Thyroid gland (tissue), 4 donors: ENCODE results near the gene FDXR. TPM values are rescaled to one million over a fixed set of nuclear protein-coding genes. Genes with fewer than 3 reads are reported as not detected.

ENCODE experiments used
- DNase-seq, 2 donors: peaks; one replicate each; pipeline ENCODE4 v3.0.0-alpha.2; 2019
- H3K27ac ChIP-seq, 3 donors: fragments of 200-600 bp; sonication (generic); 1 replicate in 2 of 3; 2 replicates in 1 of 3; pipeline ENCODE4 v1.5.1; 2016 to 2019; ENCODE audit warnings: mild to moderate bottlenecking in 1 of 3, moderate library complexity in 1 of 3
- H3K27me3 ChIP-seq: fragments of 200-600 bp; sonication (generic); one replicate; pipeline ENCODE4 v1.5.1; 2019
- H3K36me3 ChIP-seq, 2 donors: fragments of 200-600 bp; sonication (generic); one replicate each; pipeline ENCODE4 v1.5.1; 2016 to 2019
- H3K4me1 ChIP-seq, 2 donors: fragments of 200-600 bp; sonication (generic); one replicate each; pipeline ENCODE4 v1.5.1; 2017 to 2019
- H3K4me3 ChIP-seq, 3 donors: fragments of 200-600 bp; sonication (generic); replicated peaks in 1 of 3; 1 replicate in 2 of 3; 2 replicates in 1 of 3; pipeline ENCODE4 v1.5.1; 2016; ENCODE audit warnings: mild to moderate bottlenecking in 1 of 3
- H3K9me3 ChIP-seq: fragments of 200-600 bp; sonication (generic); one replicate; pipeline ENCODE4 v1.5.1; 2017
- CTCF ChIP-seq, 6 experiments: fragments of 200-600 bp in 3 of 6; fragments of 450-650 bp in 3 of 6; sonication (generic) in 3 of 6; IDR thresholded peaks; one replicate each; pipeline ENCODE4 v1.5.1; 2016 to 2019; ENCODE audit warnings: antibody characterized with exemption in 6 of 6, mild to moderate bottlenecking in 2 of 6, inconsistent platforms in 1 of 6, moderate library complexity in 1 of 6
- POLR2A ChIP-seq, 2 donors: fragments of 450-650 bp; IDR thresholded peaks; one replicate each; pipeline ENCODE4 v1.6.1; 2017; ENCODE audit warnings: antibody characterized with exemption in 2 of 2, mild to moderate bottlenecking in 2 of 2, moderate library complexity in 1 of 2
- WGBS, 2 donors: methylation state at CpG; one replicate each; pipeline ENCODE4 v1.1.5; 2017; 5-methylcytosine and 5-hydroxymethylcytosine counted together
- intact Hi-C: fragments of 100-400 bp; cut with DNase I; formaldehyde crosslinking; loops from one replicate; pipeline ENCODE4 v1.15.1; 2023
- total RNA-seq, 4 donors: library from RNA; depleted of rRNA; stranded (reverse); fragments of >200 nt; gene quantifications; one replicate each; pipeline ENCODE4 v1.2.3, GENCODE V29; 2016

The FDXR gene
- total RNA-seq, 4 donors from 2014 or later = 5.9 to 18.6 (median 10.2) TPM

GRCh38 chr17:74904687-74905409, 32.1 kb upstream of the FDXR start:
- H3K36me3 ChIP-seq = no peaks in the 10 kb centered on the region
- no peaks in the 10 kb centered on the region for H3K27me3 ChIP-seq
- H3K4me1 ChIP-seq = no peaks in the 10 kb centered on the region
- 78 to 82% methylated on average over 6 to 7 of the region's 7 CpGs for WGBS, 2 donors
- no peak for TF ChIP-seq POLR2A (IDR thresholded peaks at IDR 0.05)
- no peak for TF ChIP-seq CTCF (IDR thresholded peaks at IDR 0.05)
- no peak for DNase-seq
- no peaks in the 10 kb centered on the region for H3K9me3 ChIP-seq
- no peak overlapping the region for H3K27ac ChIP-seq
- no peak overlapping the region for H3K4me3 ChIP-seq
- intact Hi-C loops = no loop called here

- Histone ChIP-seq H3K4me1 (no peaks in the 10 kb centered on the region), H3K9me3 (no peaks in the 10 kb centered on the region), H3K27ac (no peak overlapping the region), H3K27me3 (no peaks in the 10 kb centered on the region), H3K36me3 (no peaks in the 10 kb centered on the region), H3K4me3 (no peak overlapping the region)
- intact Hi-C loops = no loop called here
- WGBS, 2 donors = 74 to 78% methylated on average over 6 of the region's 6 CpGs
- no peak for TF ChIP-seq POLR2A (IDR thresholded peaks at IDR 0.05)
- TF ChIP-seq CTCF (IDR thresholded peaks at IDR 0.05) = no peak
- DNase-seq = no peak
Observed at GRCh38 chr17:74903671-74904070, 30.9 kb upstream of the FDXR start.

GRCh38 chr17:74903034-74903433, 30.2 kb upstream of the FDXR start:
- Histone ChIP-seq H3K27ac (no peak overlapping the region), H3K27me3 (no peaks in the 10 kb centered on the region), H3K36me3 (no peaks in the 10 kb centered on the region), H3K4me3 (no peak overlapping the region), H3K4me1 (no peaks in the 10 kb centered on the region), H3K9me3 (no peaks in the 10 kb centered on the region)
- TF ChIP-seq POLR2A (IDR thresholded peaks at IDR 0.05) = no peak
- TF ChIP-seq CTCF (IDR thresholded peaks at IDR 0.05) = no peak
- DNase-seq = no peak
- intact Hi-C loops = no loop called here
- WGBS, 2 donors = 83 to 86% methylated on average over 9 of the region's 9 CpGs

DNA sequence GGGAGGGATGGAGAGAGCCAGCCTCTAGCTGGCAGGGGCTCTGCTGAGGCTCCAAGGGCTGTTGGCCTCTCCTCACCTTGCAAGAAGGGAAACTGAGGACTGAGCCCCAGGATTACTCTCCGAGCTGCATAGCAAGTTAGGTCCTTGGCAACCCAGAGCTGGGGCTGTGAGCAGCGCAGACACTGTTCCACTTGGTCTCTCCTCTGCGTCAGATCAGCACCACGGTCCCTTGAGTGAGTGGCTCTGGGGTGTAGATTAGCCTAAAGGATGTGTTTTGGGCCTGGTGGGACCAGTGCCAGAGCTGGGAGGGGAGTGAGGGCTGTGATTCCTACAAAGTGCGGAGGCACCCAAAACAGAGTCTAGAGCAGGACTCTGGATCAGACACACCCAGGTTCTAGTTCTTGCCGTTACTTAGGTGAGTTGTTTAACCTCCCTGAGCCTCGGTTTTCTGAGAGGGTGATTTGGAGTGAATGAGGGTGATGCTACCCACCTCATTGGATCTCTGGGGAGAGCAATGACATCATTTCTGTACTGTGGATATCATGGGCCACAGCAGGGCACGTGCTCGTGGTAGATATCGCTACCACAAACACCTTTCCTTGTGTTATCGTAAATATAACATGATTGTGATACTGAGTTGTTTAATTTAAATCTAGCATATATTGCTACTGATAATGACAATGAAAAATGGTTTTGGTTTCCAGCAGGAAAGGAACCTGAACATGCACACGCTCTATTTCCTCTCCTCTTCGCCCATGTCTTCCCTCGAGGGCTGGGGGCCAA, 28.8 kb upstream of the FDXR start:
- H3K9me3 ChIP-seq = no peaks in the 10 kb centered on the region
- DNase-seq = no peak
- H3K4me3 ChIP-seq = no peak overlapping the region
- intact Hi-C loops = no loop called here
- H3K27me3 ChIP-seq = no peaks in the 10 kb centered on the region
- WGBS, 2 donors = 76 to 77% methylated on average over 8 to 14 of the region's 14 CpGs
- no peak overlapping the region for H3K27ac ChIP-seq
- TF ChIP-seq POLR2A (IDR thresholded peaks at IDR 0.05) (no peak), CTCF (IDR thresholded peaks at IDR 0.05) (no peak)
- no peaks in the 10 kb centered on the region for H3K4me1 ChIP-seq
- no peaks in the 10 kb centered on the region for H3K36me3 ChIP-seq

- no peaks in the 10 kb centered on the region for H3K27me3 ChIP-seq
- no peaks in the 10 kb centered on the region for H3K9me3 ChIP-seq
- no peak overlapping the region for H3K4me3 ChIP-seq
- intact Hi-C loops = no loop called here
- WGBS, 2 donors = 78 to 80% methylated on average over 8 of the region's 8 CpGs
- H3K27ac ChIP-seq = no peak overlapping the region
- no peaks in the 10 kb centered on the region for H3K36me3 ChIP-seq
- no peak for DNase-seq
- H3K4me1 ChIP-seq = no peaks in the 10 kb centered on the region
- TF ChIP-seq POLR2A (IDR thresholded peaks at IDR 0.05) = no peak
- TF ChIP-seq CTCF (IDR thresholded peaks at IDR 0.05) = no peak
Observed at GRCh38 chr17:74900208-74900607, 27.4 kb upstream of the FDXR start.
